Lung (tissue), 12 donors: ENCODE measurements around the gene CR1. TPM values are rescaled to one million over a fixed set of nuclear protein-coding genes. Genes with fewer than 3 reads are reported as not detected.

ENCODE experiments used
- ATAC-seq: fragments of 200-7000 bp; cut with Tn5 transposase; one replicate; pipeline ENCODE4 v1.9.1; 2020; ENCODE audit warnings: moderate number of reproducible peaks; ENCODE audit not compliant: insufficient read depth, low FRiP score
- DNase-seq, 3 donors: peaks; one replicate each; pipeline ENCODE4 v3.0.0-alpha.2; 2013 to 2017
- H3K27ac ChIP-seq, 2 donors: one replicate each; pipeline ENCODE4 v1.5.1; 2013; ENCODE audit warnings: mild to moderate bottlenecking in 2 of 2, moderate library complexity in 2 of 2, control low read depth in 1 of 2, inconsistent platforms in 1 of 2, low read depth in 1 of 2, low read length in 1 of 2
- H3K27me3 ChIP-seq, 3 donors: one replicate each; pipeline ENCODE4 v1.5.1; 2013; ENCODE audit warnings: low read length in 2 of 3; ENCODE audit not compliant: control insufficient read depth in 3 of 3, insufficient read depth in 3 of 3
- H3K36me3 ChIP-seq, 4 donors: one replicate each; pipeline ENCODE4 v1.5.1; 2013; ENCODE audit warnings: low read length in 4 of 4, mild to moderate bottlenecking in 1 of 4, moderate library complexity in 1 of 4; ENCODE audit not compliant: control insufficient read depth in 4 of 4, insufficient read depth in 4 of 4
- H3K4me1 ChIP-seq, 5 donors: one replicate each; pipeline ENCODE4 v1.5.1; 2013; ENCODE audit warnings: low read length in 5 of 5, mild to moderate bottlenecking in 2 of 5, moderate library complexity in 1 of 5; ENCODE audit not compliant: control insufficient read depth in 5 of 5, insufficient read depth in 5 of 5
- H3K4me3 ChIP-seq: one replicate; pipeline ENCODE4 v1.5.1; 2013; ENCODE audit warnings: mild to moderate bottlenecking, control low read depth, moderate library complexity
- H3K9ac ChIP-seq, 2 donors: one replicate each; pipeline ENCODE4 v1.5.1; 2013; ENCODE audit warnings: low read length in 2 of 2, control low read depth in 1 of 2; ENCODE audit not compliant: insufficient read depth in 1 of 2
- H3K9me3 ChIP-seq, 4 donors: one replicate each; pipeline ENCODE4 v1.5.1; 2013; ENCODE audit warnings: low read length in 3 of 4, mild to moderate bottlenecking in 1 of 4, moderate library complexity in 1 of 4; ENCODE audit not compliant: control insufficient read depth in 4 of 4, insufficient read depth in 3 of 4
- CTCF ChIP-seq: IDR thresholded peaks from 2 replicates; pipeline ENCODE4 v1.5.1; 2012; ENCODE audit warnings: mild to moderate bottlenecking; ENCODE audit errors: control extremely low read depth, extremely low read depth
- whole genome bisulfite sequencing, 2 donors: extraction: QIAGEN DNeasy Blood & Tissue Kit; methylation state at CpG; one replicate each; pipeline ENCODE4 v1.1.7; 2013; 5-methylcytosine and 5-hydroxymethylcytosine counted together
- polyA plus RNA-seq, 2 donors: library from polyadenylated mRNA; stranded (reverse); fragments of 200-250 nt; gene quantifications; one replicate each; pipeline ENCODE4 v1.2.1, GENCODE V29; 2013
- total RNA-seq, 2 donors: library from RNA; depleted of rRNA in 1 of 2; stranded (reverse); fragments of >200 nt in 1 of 2; gene quantifications; one replicate each; pipeline ENCODE4 v1.2.1, GENCODE V29; 2014 to 2021
- donor health status: control.
- donor health status: control.
- donor health status: Bipolar disorder and iron deficiency.
- donor health status: healthy.
- donor health status: DM: yes; HTN: yes; CAD: no.

CR1 gene
- total and polyA plus RNA-seq, 4 donors = 0.57 to 26.6 (median 16.6) TPM

DNA sequence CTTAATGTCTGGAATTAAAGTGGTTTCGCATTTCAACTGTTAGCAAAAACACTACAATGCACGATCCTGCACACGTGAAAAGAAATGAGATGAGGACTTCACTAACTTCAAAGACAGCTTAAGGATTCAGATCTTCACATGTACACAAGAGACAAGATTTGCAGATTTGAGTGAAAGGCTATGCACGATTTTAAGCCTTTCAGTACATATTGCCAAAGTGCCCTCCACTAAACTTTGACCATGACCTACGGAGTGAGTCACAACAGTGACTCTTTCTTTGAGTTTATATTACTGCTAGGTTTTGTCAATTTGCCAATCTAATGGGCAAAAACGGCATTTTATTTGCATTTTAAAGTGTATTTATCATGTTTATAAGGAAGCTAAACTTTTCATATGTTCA is 107.8 kb downstream of the CR1 start:
- DNase-seq (no peak), ATAC-seq (no peak)
- H3K27ac ChIP-seq = no peak overlapping the region
- no peak overlapping the region for H3K9ac ChIP-seq
- no peaks in the 10 kb centered on the region for H3K36me3 ChIP-seq
- H3K9me3 ChIP-seq = no peaks in the 10 kb centered on the region
- WGBS, 2 donors = 65 to 84% methylated on average over 6 of the region's 6 CpGs
- H3K4me3 ChIP-seq = no peak overlapping the region
- H3K4me1 ChIP-seq = no peaks in the 10 kb centered on the region
- no peak for TF ChIP-seq CTCF
- H3K27me3 ChIP-seq = peaks cover 0 to 3% (median 0%) of the 10 kb centered on the region in 3 donors

DNA sequence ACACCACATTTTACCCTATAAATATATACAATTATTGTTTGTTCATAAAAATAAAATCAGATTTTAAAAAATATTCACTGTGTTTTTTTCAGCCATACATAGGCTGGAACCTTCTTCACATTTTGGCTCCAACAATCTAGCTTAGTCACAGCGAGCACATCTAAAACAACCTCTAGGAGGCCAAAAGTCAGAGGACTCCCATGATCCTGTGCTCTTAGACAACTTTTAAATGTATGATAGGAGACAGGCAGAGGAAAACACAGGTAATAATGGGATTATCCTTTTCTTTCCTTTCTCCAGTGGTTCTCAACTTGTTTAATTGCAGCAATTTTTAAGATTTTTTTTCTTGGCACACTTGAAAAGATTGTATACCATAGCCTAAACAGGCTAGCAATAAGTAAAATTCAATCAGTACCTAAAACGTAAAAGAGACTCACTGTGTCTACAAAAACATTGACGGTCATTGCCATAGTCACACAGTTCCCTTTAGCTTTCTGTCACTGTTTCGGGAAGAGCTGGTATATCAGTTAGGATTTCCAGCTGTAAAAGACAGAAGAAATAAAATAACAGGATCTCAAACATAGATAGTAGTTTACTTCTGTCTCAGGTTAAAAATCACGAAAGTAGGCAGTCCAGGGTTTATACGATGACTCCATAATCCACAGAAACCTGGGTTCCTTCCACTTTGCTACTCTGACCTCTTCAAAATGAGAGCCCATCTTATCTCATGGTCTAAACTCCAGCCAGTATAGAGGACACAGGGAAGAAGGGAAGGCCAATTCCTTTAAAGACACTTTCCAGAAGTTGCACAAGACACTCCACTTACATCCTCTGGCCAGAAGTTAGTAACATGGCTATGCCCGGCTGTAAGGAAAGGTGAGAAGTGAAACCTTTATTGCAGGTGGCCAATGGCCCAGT is 109.7 kb downstream of the CR1 start:
- TF ChIP-seq CTCF = no peak
- no peaks in the 10 kb centered on the region for H3K36me3 ChIP-seq
- ATAC-seq (no peak), DNase-seq (no peak)
- no peaks in the 10 kb centered on the region for H3K27me3 ChIP-seq
- no peak overlapping the region for H3K27ac ChIP-seq
- no peak overlapping the region for H3K4me3 ChIP-seq
- no peak overlapping the region for H3K9ac ChIP-seq
- 93 to 94% methylated on average over 7 of the region's 7 CpGs for WGBS, 2 donors
- no peaks in the 10 kb centered on the region for H3K4me1 ChIP-seq
- no peaks in the 10 kb centered on the region for H3K9me3 ChIP-seq

GRCh38 chr1:207606362-207606755 is 110.4 kb downstream of the CR1 start:
- 85 to 88% methylated on average over 2 of the region's 2 CpGs for WGBS, 2 donors
- ATAC-seq = no peak
- H3K27me3 ChIP-seq = no peaks in the 10 kb centered on the region
- no peak overlapping the region for H3K4me3 ChIP-seq
- no peak overlapping the region for H3K9ac ChIP-seq
- H3K9me3 ChIP-seq = no peaks in the 10 kb centered on the region
- DNase-seq = no peak
- H3K27ac ChIP-seq = no peak overlapping the region
- no peak for TF ChIP-seq CTCF
- H3K4me1 ChIP-seq = no peaks in the 10 kb centered on the region
- no peaks in the 10 kb centered on the region for H3K36me3 ChIP-seq
